Liver (tissue), 9 donors: ENCODE measurements around the gene MYO9A. TPM values are rescaled to one million over a fixed set of nuclear protein-coding genes. Genes with fewer than 3 reads are reported as not detected.

Source experiments
- DNase-seq: peaks from one replicate; pipeline ENCODE4 v3.0.0-alpha.2; 2017; ENCODE audit warnings: low spot score
- H3K27ac ChIP-seq, 2 donors: one replicate each; pipeline ENCODE4 v1.7.0; 2013; ENCODE audit warnings: inconsistent platforms in 2 of 2, low read length in 2 of 2, control low read depth in 1 of 2, low read depth in 1 of 2, mild to moderate bottlenecking in 1 of 2
- H3K27me3 ChIP-seq, 4 donors: one replicate each; pipeline versions ENCODE4 v1.6.1 to v1.7.0; 2013; ENCODE audit warnings: low read length in 3 of 4, inconsistent platforms in 1 of 4, mild to moderate bottlenecking in 1 of 4, moderate library complexity in 1 of 4; ENCODE audit not compliant: control insufficient read depth in 4 of 4, insufficient read depth in 4 of 4
- H3K36me3 ChIP-seq, 4 donors: one replicate each; pipeline versions ENCODE4 v1.6.1 to v1.7.0; 2013; ENCODE audit warnings: low read length in 3 of 4, mild to moderate bottlenecking in 3 of 4, low read depth in 1 of 4, moderate library complexity in 1 of 4; ENCODE audit not compliant: control insufficient read depth in 4 of 4, insufficient read depth in 3 of 4
- H3K4me1 ChIP-seq, 4 donors: one replicate each; pipeline versions ENCODE4 v1.6.1 to v1.7.0; 2013; ENCODE audit warnings: low read length in 3 of 4, mild to moderate bottlenecking in 3 of 4, moderate library complexity in 1 of 4; ENCODE audit not compliant: control insufficient read depth in 4 of 4, insufficient read depth in 4 of 4
- H3K4me3 ChIP-seq, 3 donors: one replicate each; pipeline versions ENCODE4 v1.6.1 to v1.7.0; 2013; ENCODE audit warnings: low read length in 3 of 3, control low read depth in 1 of 3, low read depth in 1 of 3, mild to moderate bottlenecking in 1 of 3
- H3K9ac ChIP-seq, 2 donors: one replicate each; pipeline ENCODE4 v1.7.0; 2013; ENCODE audit warnings: low read length in 2 of 2, mild to moderate bottlenecking in 2 of 2, moderate library complexity in 2 of 2, control low read depth in 1 of 2, low read depth in 1 of 2
- H3K9me3 ChIP-seq, 4 donors: one replicate each; pipeline versions ENCODE4 v1.6.1 to v1.7.0; 2013; ENCODE audit warnings: low read length in 3 of 4; ENCODE audit not compliant: control insufficient read depth in 4 of 4
- ATF3 ChIP-seq: IDR thresholded peaks from 2 replicates; pipeline ENCODE4 v1.6.1; 2016; ENCODE audit warnings: antibody characterized with exemption
- CTCF ChIP-seq: fragments of 150-350 bp; IDR thresholded peaks from 2 replicates; pipeline ENCODE4 v1.5.1; 2017; ENCODE audit warnings: improper control_type of control experiment, low read depth, low read length; ENCODE audit not compliant: missing input control
- EGR1 ChIP-seq, 2 donors: IDR thresholded peaks; 2 replicates each; pipeline ENCODE4 v1.6.1; 2016 to 2018; ENCODE audit warnings: antibody characterized with exemption in 2 of 2, low read depth in 2 of 2
- FOXA1 ChIP-seq: IDR thresholded peaks from 2 replicates; pipeline ENCODE4 v1.6.1; 2016; ENCODE audit warnings: antibody characterized with exemption
- FOXA2 ChIP-seq: IDR thresholded peaks from 2 replicates; pipeline ENCODE4 v1.6.1; 2016; ENCODE audit warnings: antibody characterized with exemption
- GABPA ChIP-seq, 2 donors: IDR thresholded peaks in 1 of 2; conservative IDR thresholded peaks in 1 of 2; 2 replicates each; pipeline ENCODE4 v1.6.1; 2016; ENCODE audit warnings: antibody characterized with exemption in 2 of 2, mild to moderate bottlenecking in 1 of 2, moderate library complexity in 1 of 2
- HNF4A ChIP-seq, 2 donors: conservative IDR thresholded peaks; 2 replicates each; pipeline ENCODE4 v1.6.1; 2016; ENCODE audit warnings: antibody characterized with exemption in 2 of 2, mild to moderate bottlenecking in 2 of 2
- HNF4G ChIP-seq: IDR thresholded peaks from 2 replicates; pipeline ENCODE4 v1.6.1; 2016; ENCODE audit warnings: antibody characterized with exemption
- JUND ChIP-seq, 2 donors: IDR thresholded peaks; 2 replicates each; pipeline ENCODE4 v1.6.1; 2016; ENCODE audit warnings: antibody characterized with exemption in 2 of 2
- NR2F2 ChIP-seq: IDR thresholded peaks from 2 replicates; pipeline ENCODE4 v1.6.1; 2016; ENCODE audit warnings: antibody characterized with exemption
- RAD21 ChIP-seq, 2 donors: IDR thresholded peaks; 2 replicates each; pipeline ENCODE4 v1.6.1; 2016; ENCODE audit warnings: antibody characterized with exemption in 2 of 2, mild to moderate bottlenecking in 2 of 2
- SP1 ChIP-seq: IDR thresholded peaks from 2 replicates; pipeline ENCODE4 v1.6.1; 2018; ENCODE audit warnings: antibody characterized with exemption, mild to moderate bottlenecking
- TAF1 ChIP-seq: conservative IDR thresholded peaks from 2 replicates; pipeline ENCODE4 v1.6.1; 2016; ENCODE audit warnings: antibody characterized with exemption, mild to moderate bottlenecking
- YY1 ChIP-seq: IDR thresholded peaks from 2 replicates; pipeline ENCODE4 v1.6.1; 2016; ENCODE audit warnings: antibody characterized with exemption, mild to moderate bottlenecking
- WGBS: extraction: QIAGEN DNeasy Blood & Tissue Kit; methylation state at CpG from one replicate; pipeline ENCODE4 v1.1.7; 2013; 5-methylcytosine and 5-hydroxymethylcytosine counted together
- polyA plus RNA-seq, 2 donors: library from polyadenylated mRNA; stranded (reverse) in 1 of 2; unstranded in 1 of 2; fragments of 200-250 nt in 1 of 2; fragments of >200 nt in 1 of 2; fragmentation: Nextera tagmentation in 1 of 2; extraction: Ambion mirVana in 1 of 2; gene quantifications; one replicate each; pipeline versions ENCODE4 v1.2.1 to v1.2.3, GENCODE V29; 2013 to 2015
- total RNA-seq, 2 donors: library from RNA; depleted of rRNA; stranded (reverse); fragments of >200 nt; gene quantifications; one replicate each; pipeline ENCODE4 v1.2.3, GENCODE V29; 2014
- TF ChIP-seq, protein P1 (sequence below): IDR thresholded peaks from 2 replicates; pipeline ENCODE4 v1.6.1; 2016; ENCODE audit warnings: antibody characterized with exemption, mild to moderate bottlenecking
- TF ChIP-seq, protein P2 (sequence below): IDR thresholded peaks from 2 replicates; pipeline ENCODE4 v1.6.1; 2016; ENCODE audit warnings: antibody characterized with exemption
- TF ChIP-seq, protein P3 (sequence below): IDR thresholded peaks from 2 replicates; pipeline ENCODE4 v1.6.1; 2016; ENCODE audit warnings: antibody characterized with exemption
- donor health status: healthy.
- donor health status: healthy.
- donor health status: healthy.
- donor health status: healthy.
- donor health status: healthy.

The MYO9A gene
- total and polyA plus RNA-seq, 4 donors, result 1.4 to 14.9 (median 8.4) TPM

GRCh38 chr15:71811752-71812735 lies 305.9 kb downstream of the MYO9A start:
- peaks cover 0 to 4% (median 2%) of the 10 kb centered on the region in 4 donors for H3K27me3 ChIP-seq
- no peak overlapping the region for H3K4me3 ChIP-seq
- H3K27ac ChIP-seq, result no peak overlapping the region
- TF ChIP-seq NR2F2 (no peak), EGR1 (IDR thresholded peaks at IDR 0.05; ENCODE audit: low read depth in 2 of 2) (no peak), GABPA (IDR thresholded peaks at IDR 0.05 in 1 of 2, conservative IDR thresholded peaks at IDR 0.05 in 1 of 2) (no peak), HNF4A (conservative IDR thresholded peaks at IDR 0.05) (no peak), TAF1 (no peak), SP1 (no peak), CTCF (no peak), HNF4G (no peak), ATF3 (no peak), JUND (IDR thresholded peaks at IDR 0.05) (no peak), RAD21 (IDR thresholded peaks at IDR 0.05) (no peak), FOXA1 (no peak), YY1 (no peak), FOXA2 (no peak)
- TF ChIP-seq, protein P1, sequence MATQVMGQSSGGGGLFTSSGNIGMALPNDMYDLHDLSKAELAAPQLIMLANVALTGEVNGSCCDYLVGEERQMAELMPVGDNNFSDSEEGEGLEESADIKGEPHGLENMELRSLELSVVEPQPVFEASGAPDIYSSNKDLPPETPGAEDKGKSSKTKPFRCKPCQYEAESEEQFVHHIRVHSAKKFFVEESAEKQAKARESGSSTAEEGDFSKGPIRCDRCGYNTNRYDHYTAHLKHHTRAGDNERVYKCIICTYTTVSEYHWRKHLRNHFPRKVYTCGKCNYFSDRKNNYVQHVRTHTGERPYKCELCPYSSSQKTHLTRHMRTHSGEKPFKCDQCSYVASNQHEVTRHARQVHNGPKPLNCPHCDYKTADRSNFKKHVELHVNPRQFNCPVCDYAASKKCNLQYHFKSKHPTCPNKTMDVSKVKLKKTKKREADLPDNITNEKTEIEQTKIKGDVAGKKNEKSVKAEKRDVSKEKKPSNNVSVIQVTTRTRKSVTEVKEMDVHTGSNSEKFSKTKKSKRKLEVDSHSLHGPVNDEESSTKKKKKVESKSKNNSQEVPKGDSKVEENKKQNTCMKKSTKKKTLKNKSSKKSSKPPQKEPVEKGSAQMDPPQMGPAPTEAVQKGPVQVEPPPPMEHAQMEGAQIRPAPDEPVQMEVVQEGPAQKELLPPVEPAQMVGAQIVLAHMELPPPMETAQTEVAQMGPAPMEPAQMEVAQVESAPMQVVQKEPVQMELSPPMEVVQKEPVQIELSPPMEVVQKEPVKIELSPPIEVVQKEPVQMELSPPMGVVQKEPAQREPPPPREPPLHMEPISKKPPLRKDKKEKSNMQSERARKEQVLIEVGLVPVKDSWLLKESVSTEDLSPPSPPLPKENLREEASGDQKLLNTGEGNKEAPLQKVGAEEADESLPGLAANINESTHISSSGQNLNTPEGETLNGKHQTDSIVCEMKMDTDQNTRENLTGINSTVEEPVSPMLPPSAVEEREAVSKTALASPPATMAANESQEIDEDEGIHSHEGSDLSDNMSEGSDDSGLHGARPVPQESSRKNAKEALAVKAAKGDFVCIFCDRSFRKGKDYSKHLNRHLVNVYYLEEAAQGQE, result no peak
- TF ChIP-seq, protein P2, sequence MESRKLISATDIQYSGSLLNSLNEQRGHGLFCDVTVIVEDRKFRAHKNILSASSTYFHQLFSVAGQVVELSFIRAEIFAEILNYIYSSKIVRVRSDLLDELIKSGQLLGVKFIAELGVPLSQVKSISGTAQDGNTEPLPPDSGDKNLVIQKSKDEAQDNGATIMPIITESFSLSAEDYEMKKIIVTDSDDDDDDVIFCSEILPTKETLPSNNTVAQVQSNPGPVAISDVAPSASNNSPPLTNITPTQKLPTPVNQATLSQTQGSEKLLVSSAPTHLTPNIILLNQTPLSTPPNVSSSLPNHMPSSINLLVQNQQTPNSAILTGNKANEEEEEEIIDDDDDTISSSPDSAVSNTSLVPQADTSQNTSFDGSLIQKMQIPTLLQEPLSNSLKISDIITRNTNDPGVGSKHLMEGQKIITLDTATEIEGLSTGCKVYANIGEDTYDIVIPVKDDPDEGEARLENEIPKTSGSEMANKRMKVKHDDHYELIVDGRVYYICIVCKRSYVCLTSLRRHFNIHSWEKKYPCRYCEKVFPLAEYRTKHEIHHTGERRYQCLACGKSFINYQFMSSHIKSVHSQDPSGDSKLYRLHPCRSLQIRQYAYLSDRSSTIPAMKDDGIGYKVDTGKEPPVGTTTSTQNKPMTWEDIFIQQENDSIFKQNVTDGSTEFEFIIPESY, result no peak
- TF ChIP-seq, protein P3, sequence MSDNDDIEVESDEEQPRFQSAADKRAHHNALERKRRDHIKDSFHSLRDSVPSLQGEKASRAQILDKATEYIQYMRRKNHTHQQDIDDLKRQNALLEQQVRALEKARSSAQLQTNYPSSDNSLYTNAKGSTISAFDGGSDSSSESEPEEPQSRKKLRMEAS, result no peak
- DNase-seq, result no peak
- H3K36me3 ChIP-seq, result no peaks in the 10 kb centered on the region
- no peaks in the 10 kb centered on the region for H3K9me3 ChIP-seq
- 92% methylated on average over 38 of the region's 38 CpGs for WGBS
- no peak overlapping the region for H3K9ac ChIP-seq
- H3K4me1 ChIP-seq, result no peaks in the 10 kb centered on the region
